K562 treated with DMSO at 1 percent for 4 hours (cell line): ENCODE data around the gene RERGL. TPM values are rescaled to one million over a fixed set of nuclear protein-coding genes. Genes with fewer than 3 reads are reported as not detected.

Experiments used
- total RNA-seq: library from RNA; unstranded; fragments of 300-600 nt; gene quantifications from 2 replicates; pipeline ENCODE4 v1.2.3, GENCODE V29; 2022; ENCODE audit not compliant: insufficient read depth

The RERGL gene, protein sequence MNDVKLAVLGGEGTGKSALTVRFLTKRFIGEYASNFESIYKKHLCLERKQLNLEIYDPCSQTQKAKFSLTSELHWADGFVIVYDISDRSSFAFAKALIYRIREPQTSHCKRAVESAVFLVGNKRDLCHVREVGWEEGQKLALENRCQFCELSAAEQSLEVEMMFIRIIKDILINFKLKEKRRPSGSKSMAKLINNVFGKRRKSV
- not detected in 2 replicates for total RNA-seq

DNA sequence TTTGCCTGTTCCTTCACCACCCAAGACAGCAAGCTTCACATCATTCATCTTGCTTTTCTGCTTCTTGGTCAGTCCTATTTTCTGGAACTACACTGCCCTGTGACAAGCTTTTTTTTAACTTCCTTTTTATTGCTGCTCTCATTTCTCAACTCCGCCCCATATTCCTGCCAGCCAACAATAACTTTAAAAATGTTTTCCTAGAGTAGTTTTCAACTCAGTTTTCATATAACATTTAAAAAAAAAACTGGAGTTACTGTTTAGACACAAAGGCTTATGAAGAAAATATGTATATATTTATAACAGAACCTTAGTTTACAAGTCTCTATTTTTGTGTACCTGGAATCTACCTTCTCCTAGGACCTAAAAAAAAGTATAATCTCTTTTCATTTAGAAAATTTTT lies at the start of gene RERGL:
Gene RERGL, minus strand, starts transcription at position 101 of the 400 bp plus-strand sequence. Its CDS starts 53 bp downstream, at position 48.

Other genes with a start within 250 kb of the RERGL start
- gene PIK3C2G, start 171.3 kb upstream of the RERGL start, total RNA-seq: not detected in 2 replicates